ENCODE measurements around the gene MACF1. TPM values are rescaled to one million over a fixed set of nuclear protein-coding genes. Genes with fewer than 3 reads are reported as not detected.

MACF1 gene
- total and polyA plus RNA-seq, 12 donors: 85.3 to 379 (median 305) TPM

DNA sequence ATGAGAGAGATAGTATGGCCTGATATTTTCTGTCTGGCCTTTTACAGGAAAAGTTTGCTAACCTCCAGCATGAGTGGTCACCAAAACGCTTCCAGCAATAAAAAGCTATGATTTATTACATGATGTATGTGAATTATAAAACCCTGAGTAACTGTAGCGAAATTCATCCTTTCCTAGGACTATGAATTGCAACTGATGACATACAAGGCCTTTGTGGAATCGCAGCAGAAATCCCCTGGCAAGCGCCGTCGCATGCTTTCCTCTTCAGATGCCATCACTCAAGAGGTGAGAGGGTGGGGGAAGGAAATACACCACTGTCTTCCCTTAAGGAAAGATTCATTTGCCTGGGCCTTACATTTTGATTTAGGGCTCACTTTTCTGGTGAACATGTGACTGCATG lies 117.9 kb downstream of the MACF1 start:
- intact Hi-C loops (cut with DNase I): loop anchor here in 2 of 10 donors (10.0 kb wide), 2 partner anchors 122 to 242 kb away; no protein-coding TSS in a partner anchor
- ATAC-seq (no peak), DNase-seq (no peak)
- TF ChIP-seq, protein P1, sequence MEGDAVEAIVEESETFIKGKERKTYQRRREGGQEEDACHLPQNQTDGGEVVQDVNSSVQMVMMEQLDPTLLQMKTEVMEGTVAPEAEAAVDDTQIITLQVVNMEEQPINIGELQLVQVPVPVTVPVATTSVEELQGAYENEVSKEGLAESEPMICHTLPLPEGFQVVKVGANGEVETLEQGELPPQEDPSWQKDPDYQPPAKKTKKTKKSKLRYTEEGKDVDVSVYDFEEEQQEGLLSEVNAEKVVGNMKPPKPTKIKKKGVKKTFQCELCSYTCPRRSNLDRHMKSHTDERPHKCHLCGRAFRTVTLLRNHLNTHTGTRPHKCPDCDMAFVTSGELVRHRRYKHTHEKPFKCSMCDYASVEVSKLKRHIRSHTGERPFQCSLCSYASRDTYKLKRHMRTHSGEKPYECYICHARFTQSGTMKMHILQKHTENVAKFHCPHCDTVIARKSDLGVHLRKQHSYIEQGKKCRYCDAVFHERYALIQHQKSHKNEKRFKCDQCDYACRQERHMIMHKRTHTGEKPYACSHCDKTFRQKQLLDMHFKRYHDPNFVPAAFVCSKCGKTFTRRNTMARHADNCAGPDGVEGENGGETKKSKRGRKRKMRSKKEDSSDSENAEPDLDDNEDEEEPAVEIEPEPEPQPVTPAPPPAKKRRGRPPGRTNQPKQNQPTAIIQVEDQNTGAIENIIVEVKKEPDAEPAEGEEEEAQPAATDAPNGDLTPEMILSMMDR (IDR thresholded peaks at IDR 0.05): no peak
- H3K27ac ChIP-seq: no peak overlapping the region
- H3K4me1 ChIP-seq: peaks cover 0 to 14% (median 4%) of the 10 kb centered on the region in 9 donors
- 68 to 72% methylated on average over 6 of the region's 6 CpGs for WGBS, 2 donors
- no peak overlapping the region for H3K4me3 ChIP-seq
- H3K9me3 ChIP-seq: no peaks in the 10 kb centered on the region
- H3K27me3 ChIP-seq: no peaks in the 10 kb centered on the region
- peaks cover 0 to 100% (median 91%) of the 10 kb centered on the region in 9 donors for H3K36me3 ChIP-seq

DNA sequence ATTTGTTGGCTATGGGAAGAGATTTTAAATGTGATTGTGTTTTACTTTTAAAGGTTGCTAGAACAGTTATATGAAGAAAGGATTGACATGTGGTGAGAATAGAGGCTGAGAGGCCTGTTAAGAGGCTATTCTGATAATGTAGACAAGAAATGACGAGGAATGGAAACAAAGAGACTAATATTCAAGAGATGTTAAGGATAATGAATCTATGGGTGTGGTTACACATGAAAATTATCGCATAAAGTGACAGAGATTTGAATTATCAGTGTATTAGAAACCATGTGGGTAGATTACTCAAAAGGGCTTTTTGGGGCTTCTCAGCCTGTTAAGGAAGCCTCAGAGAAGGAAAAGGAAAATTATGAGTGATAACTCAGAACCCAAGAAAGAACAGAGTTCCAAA lies 120.4 kb downstream of the MACF1 start:
- intact Hi-C loops (cut with DNase I): loop anchor here in 2 of 10 donors (10.0 kb wide), 2 partner anchors 120 to 240 kb away; no protein-coding TSS in a partner anchor
- 94 to 98% methylated on average over 2 of the region's 2 CpGs for WGBS, 2 donors
- ATAC-seq (no peak), DNase-seq (no peak)
- H3K27ac ChIP-seq: no peak overlapping the region
- peaks cover 0 to 100% (median 87%) of the 10 kb centered on the region in 9 donors for H3K36me3 ChIP-seq
- no peaks in the 10 kb centered on the region for H3K27me3 ChIP-seq
- H3K4me3 ChIP-seq: no peak overlapping the region
- no peaks in the 10 kb centered on the region for H3K9me3 ChIP-seq
- TF ChIP-seq, protein P1 (IDR thresholded peaks at IDR 0.05): no peak
- H3K4me1 ChIP-seq: peaks cover 0 to 2% (median 0%) of the 10 kb centered on the region in 9 donors

DNA sequence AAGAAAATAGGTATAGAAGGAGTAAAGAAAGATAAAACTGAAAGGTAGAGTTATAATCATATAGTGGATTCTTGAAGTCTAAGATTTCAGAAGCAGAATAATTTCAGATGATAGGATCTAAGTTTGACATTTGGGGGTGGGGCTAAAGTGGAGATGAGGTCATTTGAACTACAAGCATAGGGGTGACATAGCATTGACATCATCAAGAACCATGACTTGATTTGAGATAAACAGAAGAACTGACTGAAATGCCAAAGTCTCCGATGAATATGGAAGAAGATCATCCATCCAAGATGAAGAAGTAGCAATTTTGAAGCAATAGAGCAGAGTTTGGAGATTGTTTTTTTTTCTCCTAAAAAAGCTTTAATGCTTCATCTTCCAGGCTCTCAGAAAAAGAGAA lies 122.3 kb downstream of the MACF1 start:
- Histone ChIP-seq H3K27ac (no peak overlapping the region), H3K4me3 (no peak overlapping the region), H3K36me3 (peaks cover 0 to 100% (median 82%) of the 10 kb centered on the region in 9 donors), H3K27me3 (no peaks in the 10 kb centered on the region), H3K4me1 (peaks cover 0 to 2% (median 0%) of the 10 kb centered on the region in 9 donors), H3K9me3 (no peaks in the 10 kb centered on the region)
- ATAC-seq (no peak), DNase-seq (no peak)
- TF ChIP-seq, protein P1 (IDR thresholded peaks at IDR 0.05): no peak
- intact Hi-C loops (cut with DNase I): loop anchor here in 2 of 10 donors (10.0 kb wide), 2 partner anchors 118 to 238 kb away; no protein-coding TSS in a partner anchor
- WGBS, 2 donors: 90 to 97% methylated on average over 1 of the region's 1 CpG

DNA sequence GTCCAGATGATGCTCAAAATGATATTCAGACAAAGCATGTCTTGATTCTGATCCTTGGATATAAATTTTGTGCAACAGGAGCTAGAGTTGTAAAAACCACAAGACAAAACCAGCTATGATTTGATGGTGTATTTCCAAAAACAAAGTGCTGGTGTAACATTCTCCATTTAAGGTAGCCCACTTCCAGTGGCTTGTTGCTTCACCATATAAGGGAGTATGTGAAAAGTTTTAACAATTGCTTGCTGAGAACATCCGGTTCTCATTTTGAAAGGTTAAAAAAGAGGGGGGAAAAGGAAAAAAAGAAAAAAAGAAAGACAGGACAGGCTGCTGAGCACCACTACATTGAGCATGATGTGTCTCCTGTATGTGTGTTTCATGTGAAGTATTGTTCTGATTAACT lies 123.6 kb downstream of the MACF1 start:
- intact Hi-C loops (cut with DNase I): loop anchor here in 2 of 10 donors (10.0 kb wide), 2 partner anchors 117 to 237 kb away; no protein-coding TSS in a partner anchor
- peaks cover 0 to 3% (median 0%) of the 10 kb centered on the region in 9 donors for H3K4me1 ChIP-seq
- H3K36me3 ChIP-seq: peaks cover 0 to 100% (median 86%) of the 10 kb centered on the region in 9 donors
- H3K4me3 ChIP-seq: no peak overlapping the region
- DNase-seq (no peak), ATAC-seq (no peak)
- H3K27ac ChIP-seq: peak overlapping the region in 2 of 10 donors; percentile 29 to 32
- H3K27me3 ChIP-seq: no peaks in the 10 kb centered on the region
- TF ChIP-seq, protein P1 (IDR thresholded peaks at IDR 0.05): no peak
- 75 to 84% methylated on average over 1 of the region's 1 CpG for WGBS, 2 donors
- H3K9me3 ChIP-seq: no peaks in the 10 kb centered on the region

Measured in heart right ventricle (tissue), 16 donors.